ENCODE measurements around the gene POLR3GL. TPM values are rescaled to one million over a fixed set of nuclear protein-coding genes. Genes with fewer than 3 reads are reported as not detected.
"Not testable (repeated sequence)": the region's sequence is repeated elsewhere in the genome, so short reads cannot be mapped to it uniquely, and the experiment has no call there.

The POLR3GL gene
- total RNA-seq (30.8 TPM), polyA plus RNA-seq (100 to 1,000 TPM; 103 to 129 (median 109) TPM)

GRCh38 chr1:145964328-145965118 is at the start of gene POLR3GL, which contains the start of gene ANKRD34A:
Gene POLR3GL (plus strand): TSS chr1:145964690. CDS start chr1:145974866, 10,176 bp downstream.
Gene ANKRD34A (minus strand): TSS chr1:145964575. CDS start chr1:145961759, 2,816 bp downstream.
- H3K4me1 ChIP-seq (ENCODE audit: control insufficient read depth, insufficient read depth, low read length, poor library complexity, severe bottlenecking) = peaks cover 49% of the 10 kb centered on the region
- Mint-ChIP-seq H3K4me1 (peaks cover 22 to 68% (median 41%) of the 10 kb centered on the region in 4 donors), H3K27ac (peak within 1 kb of the TSS; percentile 96 to 99 (median 97)), H3K9me3 (peaks cover 0 to 4% (median 0%) of the 10 kb centered on the region in 7 donors), H3K36me3 (peaks cover 11% of the 10 kb centered on the region), H3K27me3 (no peaks in the 10 kb centered on the region), H3K4me3 (peak within 1 kb of the TSS; percentile 95 to 96 (median 96))
- H3K4me3 ChIP-seq (ENCODE audit: low read depth, low read length) = peak within 1 kb of the TSS; percentile 97
- H3K36me3 ChIP-seq (ENCODE audit: control insufficient read depth, insufficient read depth, low read length) = no peaks in the 10 kb centered on the region
- DNase-seq (peak; percentile 90 to 97 (median 92)), ATAC-seq (ENCODE audit: low read depth in 2 of 2) (peak; percentile 91 to 93)
- peak within 1 kb of the TSS; percentile 82 for H3K27ac ChIP-seq (ENCODE audit: insufficient read depth, low read length, poor library complexity, severe bottlenecking)
- no peaks in the 10 kb centered on the region for H3K9me3 ChIP-seq (ENCODE audit: control insufficient read depth in 2 of 2, low read length in 2 of 2)
- no peaks in the 10 kb centered on the region for H3K27me3 ChIP-seq (ENCODE audit: control insufficient read depth, insufficient read depth, low read length)

- peaks cover 4% of the 10 kb centered on the region for H3K27me3 Mint-ChIP-seq
- H3K4me1 Mint-ChIP-seq = peaks cover 16 to 61% (median 41%) of the 10 kb centered on the region in 4 donors
- H3K27me3 ChIP-seq (ENCODE audit: control insufficient read depth, insufficient read depth, low read length) = no peaks in the 10 kb centered on the region
- peak overlapping the region; percentile 64 to 98 (median 96) for H3K4me3 Mint-ChIP-seq
- ATAC-seq (ENCODE audit: low read depth in 2 of 2) = no peak
- DNase-seq = no peak
- H3K36me3 Mint-ChIP-seq = peaks cover 34% of the 10 kb centered on the region
- H3K4me1 ChIP-seq (ENCODE audit: control insufficient read depth, insufficient read depth, low read length, poor library complexity, severe bottlenecking) = peaks cover 24% of the 10 kb centered on the region
- peak overlapping the region in 2 of 3 donors; percentile 90 to 94 for H3K27ac Mint-ChIP-seq
- peaks cover 0 to 2% (median 0%) of the 10 kb centered on the region in 7 donors for H3K9me3 Mint-ChIP-seq
- H3K27ac ChIP-seq (ENCODE audit: insufficient read depth, low read length, poor library complexity, severe bottlenecking) = no peak overlapping the region
- peaks cover 34% of the 10 kb centered on the region for H3K36me3 ChIP-seq (ENCODE audit: control insufficient read depth, insufficient read depth, low read length)
- no peak overlapping the region for H3K4me3 ChIP-seq (ENCODE audit: low read depth, low read length)
- no peaks in the 10 kb centered on the region for H3K9me3 ChIP-seq (ENCODE audit: control insufficient read depth in 2 of 2, low read length in 2 of 2)
These were observed 47.7 kb upstream of the POLR3GL start for GRCh38 chr1:145916745-145917144.

- Histone ChIP-seq H3K27ac (ENCODE audit: insufficient read depth, low read length, poor library complexity, severe bottlenecking) (peak overlapping the region; percentile 82), H3K27me3 (ENCODE audit: control insufficient read depth, insufficient read depth, low read length) (no peaks in the 10 kb centered on the region), H3K4me1 (ENCODE audit: control insufficient read depth, insufficient read depth, low read length, poor library complexity, severe bottlenecking) (peaks cover 24% of the 10 kb centered on the region), H3K4me3 (ENCODE audit: low read depth, low read length) (peak overlapping the region; percentile 89), H3K9me3 (ENCODE audit: control insufficient read depth in 2 of 2, low read length in 2 of 2) (no peaks in the 10 kb centered on the region), H3K36me3 (ENCODE audit: control insufficient read depth, insufficient read depth, low read length) (peaks cover 30% of the 10 kb centered on the region)
- Mint-ChIP-seq H3K4me3 (peak overlapping the region; percentile 94 to 98 (median 96)), H3K27me3 (peaks cover 4% of the 10 kb centered on the region), H3K4me1 (peaks cover 16 to 61% (median 41%) of the 10 kb centered on the region in 4 donors), H3K27ac (peak overlapping the region; percentile 94 to 98 (median 96)), H3K9me3 (peaks cover 0 to 2% (median 0%) of the 10 kb centered on the region in 7 donors), H3K36me3 (peaks cover 26% of the 10 kb centered on the region)
- ATAC-seq (ENCODE audit: low read depth in 2 of 2) (no peak), DNase-seq (no peak)
These were observed 46.9 kb upstream of the POLR3GL start for GRCh38 chr1:145917595-145917994.

- Histone ChIP-seq H3K4me1 (ENCODE audit: control insufficient read depth, insufficient read depth, low read length, poor library complexity, severe bottlenecking) (peaks cover 24% of the 10 kb centered on the region), H3K36me3 (ENCODE audit: control insufficient read depth, insufficient read depth, low read length) (peaks cover 36% of the 10 kb centered on the region), H3K4me3 (ENCODE audit: low read depth, low read length) (peak within 1 kb of the TSS; percentile 89), H3K27ac (ENCODE audit: insufficient read depth, low read length, poor library complexity, severe bottlenecking) (peak within 1 kb of the TSS; percentile 82), H3K27me3 (ENCODE audit: control insufficient read depth, insufficient read depth, low read length) (no peaks in the 10 kb centered on the region), H3K9me3 (ENCODE audit: control insufficient read depth in 2 of 2, low read length in 2 of 2) (no peaks in the 10 kb centered on the region)
- DNase-seq (peak; percentile 86 to 94 (median 92)), ATAC-seq (ENCODE audit: low read depth in 2 of 2) (peak; percentile 91 to 92)
- peak within 1 kb of the TSS; percentile 94 to 98 (median 96) for H3K4me3 Mint-ChIP-seq
- H3K36me3 Mint-ChIP-seq = peaks cover 20% of the 10 kb centered on the region
- peak within 1 kb of the TSS; percentile 94 to 98 (median 96) for H3K27ac Mint-ChIP-seq
- H3K9me3 Mint-ChIP-seq = peaks cover 0 to 2% (median 0%) of the 10 kb centered on the region in 7 donors
- H3K4me1 Mint-ChIP-seq = peaks cover 16 to 61% (median 44%) of the 10 kb centered on the region in 4 donors
- peaks cover 4% of the 10 kb centered on the region for H3K27me3 Mint-ChIP-seq
These were observed 46.1 kb upstream of the POLR3GL start, which contains the start of gene PEX11B for GRCh38 chr1:145918144-145918991. Gene PEX11B (minus strand): TSS chr1:145918717. CDS start chr1:145918688, 29 bp downstream.

GRCh38 chr1:145918992-145919939 is 45.2 kb upstream of the POLR3GL start:
- Histone ChIP-seq H3K4me1 (ENCODE audit: control insufficient read depth, insufficient read depth, low read length, poor library complexity, severe bottlenecking) (peaks cover 24% of the 10 kb centered on the region), H3K27me3 (ENCODE audit: control insufficient read depth, insufficient read depth, low read length) (no peaks in the 10 kb centered on the region), H3K27ac (ENCODE audit: insufficient read depth, low read length, poor library complexity, severe bottlenecking) (peak overlapping the region; percentile 82), H3K9me3 (ENCODE audit: control insufficient read depth in 2 of 2, low read length in 2 of 2) (no peaks in the 10 kb centered on the region), H3K36me3 (ENCODE audit: control insufficient read depth, insufficient read depth, low read length) (peaks cover 32% of the 10 kb centered on the region), H3K4me3 (ENCODE audit: low read depth, low read length) (peak overlapping the region; percentile 89)
- ATAC-seq (ENCODE audit: low read depth in 2 of 2) = peak; percentile 4
- H3K9me3 Mint-ChIP-seq = peaks cover 0 to 2% (median 0%) of the 10 kb centered on the region in 7 donors
- H3K36me3 Mint-ChIP-seq = peaks cover 13% of the 10 kb centered on the region
- H3K27ac Mint-ChIP-seq = peak overlapping the region; percentile 94 to 98 (median 96)
- peaks cover 4% of the 10 kb centered on the region for H3K27me3 Mint-ChIP-seq
- H3K4me3 Mint-ChIP-seq = peak overlapping the region; percentile 94 to 98 (median 96)
- peaks cover 16 to 53% (median 42%) of the 10 kb centered on the region in 4 donors for H3K4me1 Mint-ChIP-seq
- no peak for DNase-seq

GRCh38 chr1:145920297-145920696 is 44.2 kb upstream of the POLR3GL start:
- H3K9me3 Mint-ChIP-seq; H3K27me3 Mint-ChIP-seq; H3K27ac ChIP-seq (ENCODE audit: insufficient read depth, low read length, poor library complexity, severe bottlenecking); H3K9me3 ChIP-seq (ENCODE audit: control insufficient read depth in 2 of 2, low read length in 2 of 2); DNase-seq; ATAC-seq (ENCODE audit: low read depth in 2 of 2); H3K27me3 ChIP-seq (ENCODE audit: control insufficient read depth, insufficient read depth, low read length); H3K4me3 ChIP-seq (ENCODE audit: low read depth, low read length): not testable (repeated sequence)
- H3K27ac Mint-ChIP-seq = peak overlapping the region in 1 of 3 donors; percentile 48
- peaks cover 25% of the 10 kb centered on the region for H3K36me3 ChIP-seq (ENCODE audit: control insufficient read depth, insufficient read depth, low read length)
- peaks cover 24% of the 10 kb centered on the region for H3K4me1 ChIP-seq (ENCODE audit: control insufficient read depth, insufficient read depth, low read length, poor library complexity, severe bottlenecking)
- H3K4me3 Mint-ChIP-seq = peak overlapping the region; percentile 94 to 98 (median 96)
- peaks cover 10% of the 10 kb centered on the region for H3K36me3 Mint-ChIP-seq
- H3K4me1 Mint-ChIP-seq = peaks cover 16 to 49% (median 36%) of the 10 kb centered on the region in 4 donors

All from CD4-positive, CD25-positive, alpha-beta regulatory T cell (primary cell).